LHCN-M2 (cell line): ENCODE measurements around the gene CCDC28A. TPM values are rescaled to one million over a fixed set of nuclear protein-coding genes. Genes with fewer than 3 reads are reported as not detected.

Source experiments
- DNase-seq: peaks from one replicate; pipeline ENCODE4 v3.0.0-alpha.2; 2012; ENCODE audit warnings: low read depth
- total RNA-seq: library from RNA; depleted of rRNA; stranded (reverse); fragments of >200 nt; gene quantifications from 2 replicates; pipeline ENCODE4 v1.2.3, GENCODE V29; 2014; rRNA removed

The CCDC28A gene
- total RNA-seq, 1 experiment from 2014 or later = 11.5 TPM

DNA sequence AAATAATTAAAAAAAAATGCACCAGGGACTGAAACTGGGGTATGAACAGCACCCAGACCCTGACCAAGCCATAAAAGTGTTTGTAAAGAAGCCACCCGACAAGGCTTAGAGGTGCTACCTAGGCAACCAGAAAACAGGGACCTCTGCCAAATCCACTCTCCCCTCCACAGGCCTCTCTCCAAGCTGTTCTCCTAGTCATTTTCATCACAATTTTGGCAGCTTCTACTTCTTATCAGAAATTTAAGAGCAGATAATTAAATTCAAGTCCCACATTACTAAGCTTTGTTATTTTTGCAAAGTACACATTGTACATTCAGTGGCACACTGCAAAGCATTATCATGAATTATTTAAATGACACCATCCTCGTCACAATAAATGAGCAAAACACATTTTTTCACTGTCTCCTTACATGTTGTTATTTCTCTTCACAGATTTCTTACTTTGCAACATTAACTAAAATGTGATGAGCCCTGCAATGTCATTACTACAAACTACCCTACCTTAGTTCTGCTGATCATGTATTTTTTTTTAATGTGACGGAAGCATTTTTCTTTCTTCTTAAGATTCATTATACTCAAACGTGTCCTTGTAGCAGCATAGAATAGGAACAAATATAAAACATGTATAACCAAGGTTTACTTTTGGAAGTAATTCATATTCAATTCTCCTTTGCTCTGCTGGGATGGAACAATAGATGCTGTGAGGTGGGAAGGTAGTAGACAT is 60.4 kb downstream of the CCDC28A start:
- no peak for DNase-seq

DNA sequence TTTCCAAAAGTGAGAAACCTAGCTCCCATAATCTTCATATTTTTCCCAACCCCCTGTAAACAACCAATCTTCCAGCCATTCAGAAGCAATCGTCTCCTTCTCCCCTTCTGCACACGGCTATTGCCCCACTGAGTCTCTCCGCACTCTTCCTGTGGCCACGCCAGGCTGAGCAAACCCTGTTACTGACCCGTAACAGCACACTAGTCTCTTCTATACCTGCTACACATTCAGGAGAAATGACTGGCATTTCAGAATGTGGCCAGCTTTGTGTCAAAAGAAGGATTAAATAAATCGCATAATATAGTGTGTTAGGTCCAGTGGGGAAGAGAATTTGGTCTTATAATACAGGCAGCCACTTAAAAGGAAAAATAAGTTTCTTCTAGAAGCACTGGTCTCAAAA is 63.7 kb downstream of the CCDC28A start:
- no peak for DNase-seq

Other genes with a start within 250 kb of the CCDC28A start
- gene ECT2L, start 22.3 kb downstream of the CCDC28A start, total RNA-seq = not detected in 2 replicates
- gene REPS1, start 214.5 kb downstream of the CCDC28A start, total RNA-seq = 37.0 and 46.1 TPM in 2 replicates